CD4-positive, alpha-beta T cell treated with Interleukin-12 subunit alpha and Interleukin-12 subunit beta, for 1 hour (primary cell): Measurements from ENCODE around the gene DCP2.

ENCODE experiments used
- DNase-seq: peaks from one replicate; pipeline ENCODE4 v3.0.0-alpha.2; 2020

The DCP2 gene

DNA sequence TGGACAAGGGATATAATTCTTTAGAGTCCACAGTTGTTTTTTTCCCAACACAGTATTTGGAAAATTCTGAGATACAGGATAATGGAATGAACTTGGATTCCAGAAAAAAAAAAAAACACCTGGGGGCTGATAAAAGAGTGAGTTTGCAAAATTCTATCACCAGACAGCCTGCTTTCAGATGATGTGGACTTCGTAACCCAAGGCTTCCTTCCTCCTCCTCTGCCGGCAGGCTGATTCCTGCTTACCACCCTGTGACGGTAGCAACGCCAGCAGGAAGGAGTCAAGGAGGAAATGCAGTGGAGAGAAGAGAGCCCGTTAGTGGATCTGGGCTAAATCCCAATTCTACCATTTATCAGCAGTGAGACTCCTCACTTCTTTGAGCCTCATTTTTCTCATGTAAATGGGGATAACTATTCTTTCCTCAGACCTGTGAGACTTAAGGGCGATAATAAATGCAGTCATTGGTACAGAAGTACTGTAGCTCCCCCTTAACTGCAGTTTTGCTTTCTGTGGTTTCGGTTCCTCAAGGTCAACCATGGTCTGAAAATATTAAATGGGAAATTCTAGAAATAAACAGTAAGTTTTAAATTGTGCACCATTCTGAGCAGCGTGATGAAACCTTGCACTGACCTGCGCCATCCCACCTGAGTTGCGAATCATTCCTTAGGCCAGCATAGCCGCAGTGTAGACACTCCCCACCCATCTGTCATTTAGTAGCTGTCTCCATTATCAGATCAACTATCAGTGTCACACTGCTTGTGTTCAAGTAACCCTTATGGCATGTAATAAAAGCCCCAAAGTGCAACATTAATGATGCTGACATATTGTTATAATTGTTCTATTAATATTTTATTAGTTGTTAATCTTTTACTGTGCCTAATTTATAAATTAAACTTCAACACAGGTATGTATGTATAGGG, 71.4 kb downstream of the DCP2 start:
- no peak for DNase-seq

DNA sequence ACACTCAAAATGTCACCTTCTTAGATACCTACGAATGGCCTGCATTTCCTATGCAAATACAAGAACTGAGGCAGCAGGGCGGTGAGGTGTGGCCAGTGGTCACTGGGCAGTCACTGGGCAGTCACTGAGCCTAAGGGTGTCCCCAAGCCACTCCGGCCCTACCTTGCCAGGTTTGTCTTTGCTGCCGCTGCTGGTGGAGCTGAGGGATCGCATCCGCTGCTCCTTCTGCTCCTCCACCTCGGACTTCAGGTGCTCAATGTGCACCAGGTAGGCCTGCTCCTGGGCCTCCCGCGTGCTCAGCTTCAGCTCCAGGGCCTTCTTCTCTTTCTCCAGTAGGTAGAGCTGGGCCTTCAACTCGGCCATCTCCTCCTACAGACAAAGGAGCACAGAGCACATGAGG, 72.3 kb downstream of the DCP2 start:
- DNase-seq = no peak

DNA sequence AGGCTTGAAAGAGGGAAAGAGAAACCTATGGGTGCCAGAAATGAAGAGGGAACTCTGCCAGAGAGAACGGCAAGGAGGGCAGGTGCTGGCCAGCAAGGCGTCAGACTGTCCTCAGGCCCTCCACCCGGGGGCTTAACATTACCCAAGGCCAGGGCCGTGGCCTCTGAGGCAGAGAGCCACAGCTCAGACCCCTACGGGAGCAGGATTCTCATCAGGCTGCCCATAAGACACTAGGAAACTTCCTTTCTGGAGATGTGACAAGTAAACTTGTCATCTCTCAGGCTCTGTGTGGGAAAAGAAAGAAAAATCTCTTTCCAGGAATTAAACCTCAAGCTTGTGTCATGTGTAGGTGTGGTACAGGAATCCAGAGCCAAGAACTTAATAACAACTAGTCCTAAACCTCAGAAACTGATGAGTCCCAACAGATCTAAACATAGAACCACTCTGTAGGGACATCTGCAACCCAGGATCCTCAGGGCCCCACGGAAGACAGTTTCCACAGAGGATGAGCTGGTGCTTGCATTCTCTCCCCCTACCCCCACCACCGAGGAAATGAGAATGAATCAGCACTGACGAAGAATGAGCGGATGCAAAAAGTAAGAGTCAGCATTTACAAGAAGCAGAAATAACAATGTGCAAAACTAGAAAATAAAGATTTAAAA, 74.3 kb downstream of the DCP2 start:
- DNase-seq = no peak

GRCh38 chr5:113052041-113052795, 75.6 kb downstream of the DCP2 start:
- DNase-seq = no peak

DNA sequence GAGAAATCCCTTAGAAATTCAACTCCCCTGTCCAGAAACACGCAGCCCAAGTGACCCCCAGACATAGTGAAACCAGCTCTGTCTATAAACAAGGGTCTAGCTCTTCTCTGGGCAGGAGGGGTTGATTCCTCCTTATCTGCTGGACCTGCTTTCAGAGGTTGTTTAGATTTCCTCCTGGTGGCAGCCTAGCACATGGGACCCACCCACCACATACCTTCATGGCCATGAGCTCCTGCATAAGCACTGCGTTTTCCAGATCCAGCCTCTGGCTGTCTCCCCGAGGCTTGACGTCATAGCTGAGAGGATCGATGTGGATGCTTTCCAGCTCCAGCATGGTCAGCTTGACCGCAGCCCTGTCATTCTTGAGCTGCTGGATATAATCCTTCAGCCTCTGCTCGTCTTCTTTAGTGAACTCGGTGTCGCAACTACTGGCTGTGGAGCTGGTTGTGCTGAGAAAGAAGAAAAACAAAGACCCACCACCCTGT, 77.0 kb downstream of the DCP2 start:
- DNase-seq = no peak

- no peak for DNase-seq
Observed at GRCh38 chr5:113054899-113055298, 78.3 kb downstream of the DCP2 start.

- no peak for DNase-seq
Observed at GRCh38 chr5:113056988-113057387, 80.4 kb downstream of the DCP2 start.

DNA sequence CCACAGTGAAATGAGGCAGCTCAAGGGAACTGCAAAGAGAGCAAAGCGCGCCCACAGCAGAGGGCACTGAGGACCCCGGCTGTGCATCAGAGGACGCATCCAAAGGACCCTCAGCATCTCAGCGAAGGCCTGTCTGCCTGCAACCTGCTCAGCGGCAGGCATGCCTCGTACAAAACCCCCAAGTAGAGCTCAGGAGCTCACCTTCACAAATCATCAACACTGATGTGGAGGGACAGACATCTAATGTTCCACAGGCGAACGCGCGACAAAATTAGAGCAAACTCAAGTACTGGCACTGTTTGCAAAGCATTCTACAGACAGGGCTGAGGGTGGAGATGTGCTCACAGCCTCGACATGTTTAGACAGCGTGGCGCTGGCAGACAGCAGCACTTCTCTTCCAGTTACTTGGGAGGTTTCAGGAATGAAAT, 81.0 kb downstream of the DCP2 start:
- DNase-seq = no peak

DNA sequence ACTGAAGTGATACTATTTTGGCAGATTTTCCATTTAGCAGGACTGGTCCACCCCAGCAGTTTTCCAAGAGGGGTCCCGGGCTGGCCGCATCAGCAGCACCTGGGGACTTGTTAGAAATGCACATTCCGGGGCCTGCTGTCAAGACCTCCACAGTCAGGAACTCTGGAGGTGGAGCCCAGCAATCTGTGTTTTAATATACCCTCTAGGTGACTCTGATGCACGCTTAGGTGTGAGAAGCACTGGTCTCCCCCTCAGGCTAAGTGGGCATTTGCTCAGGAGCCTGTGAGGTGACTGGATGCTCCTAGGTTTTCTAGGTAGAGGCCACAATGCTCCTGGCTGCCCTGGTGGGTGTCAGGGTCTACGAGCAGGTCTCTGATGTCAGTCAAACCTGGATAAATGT, 81.7 kb downstream of the DCP2 start:
- no peak for DNase-seq

- DNase-seq = no peak
Observed at GRCh38 chr5:113058706-113059226, 82.2 kb downstream of the DCP2 start.

DNA sequence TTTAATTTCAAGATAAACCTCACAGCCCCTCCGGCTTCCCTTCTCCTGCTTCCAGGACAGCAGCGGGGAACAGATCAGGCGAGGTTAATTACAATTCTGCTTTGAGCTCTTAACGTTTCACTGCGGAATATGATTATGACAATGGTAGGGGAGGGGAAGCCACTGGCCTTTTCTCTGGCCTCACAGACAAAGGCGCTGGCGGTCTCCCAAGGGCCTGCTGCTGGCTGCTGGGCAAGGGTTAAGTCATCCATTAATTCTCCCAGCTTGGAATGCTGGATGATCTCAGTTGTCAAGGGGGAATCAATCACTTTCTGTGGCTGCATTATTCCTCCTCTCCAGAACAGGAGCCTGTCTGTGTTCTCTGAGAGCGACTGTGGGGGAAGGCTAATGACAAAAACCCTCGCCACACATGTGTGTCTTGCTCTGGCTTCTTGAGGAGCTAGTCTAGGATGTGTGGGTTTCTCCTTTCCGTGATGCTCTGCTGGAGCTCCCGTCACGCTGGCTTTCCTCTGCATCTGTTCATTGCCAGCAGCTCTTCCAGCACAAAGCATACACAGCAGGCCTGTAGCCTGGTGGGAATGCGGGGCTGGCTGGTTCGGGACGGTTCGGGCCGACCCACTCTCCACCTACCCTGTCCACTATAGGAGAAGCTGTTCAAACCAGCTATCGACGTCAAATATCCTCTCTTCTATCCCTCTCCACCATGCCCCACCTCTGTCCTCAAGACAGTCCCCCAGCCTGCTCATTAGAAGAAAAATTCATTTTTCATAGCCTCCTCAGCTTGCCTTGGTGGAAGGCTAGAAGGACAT, 82.8 kb downstream of the DCP2 start:
- no peak for DNase-seq

GRCh38 chr5:113060408-113061025, 83.9 kb downstream of the DCP2 start:
- no peak for DNase-seq

DNA sequence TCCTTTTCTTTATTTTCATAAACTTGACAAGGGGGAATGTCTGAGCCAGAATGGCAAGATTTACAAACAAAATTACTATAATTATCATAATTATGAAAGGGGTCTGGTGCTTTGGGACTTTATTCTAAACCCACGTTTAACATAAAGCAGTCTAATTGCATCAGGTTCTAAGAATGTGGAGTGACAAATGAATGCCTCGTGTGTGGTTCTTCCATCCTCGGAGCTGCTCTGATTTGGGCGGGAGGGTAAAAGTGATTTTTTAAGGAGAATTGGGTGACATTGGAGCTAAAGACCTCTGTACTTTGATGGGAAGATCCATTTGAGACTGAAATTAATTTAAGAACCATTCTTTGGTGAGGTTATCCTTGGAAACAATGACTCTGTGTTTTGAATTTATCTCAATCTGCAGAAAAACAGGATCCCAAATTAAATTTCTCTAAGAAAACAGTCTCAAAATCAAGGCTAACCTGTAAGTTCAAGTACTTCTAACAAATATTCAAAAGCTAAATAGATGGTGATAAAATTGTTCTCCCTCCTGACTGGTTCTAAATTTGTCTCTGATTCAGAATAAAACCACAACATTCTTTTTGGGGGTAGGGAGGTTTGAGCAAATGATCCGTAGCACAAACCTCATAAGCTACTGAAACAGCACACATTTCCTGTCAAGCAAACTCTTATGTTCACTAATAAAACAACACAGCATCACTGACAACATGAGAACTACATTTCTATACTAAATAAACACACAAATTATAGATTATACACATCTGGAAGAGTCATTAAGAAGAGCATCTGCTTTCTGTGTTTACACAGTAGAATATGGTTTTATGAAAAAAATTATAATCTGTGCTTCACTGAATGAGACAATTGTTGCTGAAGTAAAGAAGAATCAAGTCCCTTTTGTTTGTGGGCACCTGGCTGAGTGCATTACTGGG, 85.5 kb downstream of the DCP2 start:
- DNase-seq = no peak

DNA sequence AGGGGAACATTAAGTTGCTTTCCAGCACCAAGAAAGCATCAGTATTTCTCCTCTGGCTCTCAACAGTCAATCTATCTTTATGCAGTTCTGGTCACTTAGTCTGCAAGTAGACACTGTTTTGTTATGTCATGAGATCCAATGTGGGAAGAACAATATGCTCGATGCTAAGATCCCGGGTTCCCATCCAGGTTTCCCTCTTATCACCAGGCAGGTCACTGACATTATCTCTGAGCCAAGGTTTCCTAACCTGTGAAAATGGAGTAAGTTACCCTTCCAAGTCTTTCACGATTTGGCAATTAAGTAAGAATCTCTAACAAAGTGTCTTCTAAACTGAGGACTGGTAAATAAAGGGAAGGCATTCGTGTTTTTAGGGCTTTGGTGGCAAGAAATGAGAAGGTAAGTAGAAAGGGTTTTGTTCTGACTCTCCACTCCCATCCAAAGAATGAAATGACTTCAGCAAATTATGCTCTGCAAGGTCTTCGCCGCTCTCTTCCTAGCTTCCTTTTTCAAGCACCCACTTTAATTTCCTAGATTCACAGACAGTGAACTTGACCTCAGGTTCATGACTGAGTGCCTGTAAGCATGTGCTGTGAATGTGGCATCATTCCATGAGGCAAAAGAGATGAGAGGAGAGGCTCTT, 86.4 kb downstream of the DCP2 start:
- DNase-seq = no peak

- no peak for DNase-seq
Observed at GRCh38 chr5:113063927-113064326, 87.3 kb downstream of the DCP2 start.

DNA sequence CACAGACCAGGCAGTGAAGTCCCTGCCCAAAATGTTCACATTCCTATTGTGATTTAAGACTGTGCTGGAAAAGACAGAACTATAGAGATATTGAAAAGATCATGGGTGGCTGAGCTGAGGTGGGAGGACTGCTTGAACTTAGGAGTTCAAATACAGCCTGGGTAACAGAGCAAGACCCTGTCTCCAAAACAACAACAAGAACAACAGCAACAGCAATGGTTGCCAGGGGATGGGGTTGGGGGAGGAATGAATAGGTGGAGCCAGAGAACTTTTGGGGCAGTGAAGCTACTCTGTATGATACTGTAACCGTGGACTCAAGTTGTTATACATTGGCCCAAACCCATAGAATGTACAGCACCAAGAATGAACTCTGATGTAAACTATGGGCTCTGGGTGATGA, 88.2 kb downstream of the DCP2 start:
- DNase-seq = no peak

DNA sequence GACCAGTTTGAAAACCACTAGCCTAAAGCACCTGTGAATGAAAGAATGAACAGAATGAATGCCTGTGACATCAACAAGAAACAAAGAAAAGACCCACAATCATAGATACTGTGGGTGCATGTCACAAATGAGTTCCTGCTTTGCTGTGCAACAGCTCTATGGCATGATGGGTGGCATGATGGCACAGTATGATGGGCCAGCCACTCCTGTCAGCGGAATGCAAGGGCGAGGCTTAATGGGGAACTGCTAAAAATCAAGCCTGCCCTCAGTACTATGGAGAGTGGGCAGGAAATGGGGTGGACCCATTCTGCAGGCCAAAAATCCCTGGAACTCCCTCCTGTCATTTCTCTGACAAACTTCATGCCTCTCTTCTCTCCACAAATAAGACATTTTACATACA, 89.0 kb downstream of the DCP2 start:
- no peak for DNase-seq

DNA sequence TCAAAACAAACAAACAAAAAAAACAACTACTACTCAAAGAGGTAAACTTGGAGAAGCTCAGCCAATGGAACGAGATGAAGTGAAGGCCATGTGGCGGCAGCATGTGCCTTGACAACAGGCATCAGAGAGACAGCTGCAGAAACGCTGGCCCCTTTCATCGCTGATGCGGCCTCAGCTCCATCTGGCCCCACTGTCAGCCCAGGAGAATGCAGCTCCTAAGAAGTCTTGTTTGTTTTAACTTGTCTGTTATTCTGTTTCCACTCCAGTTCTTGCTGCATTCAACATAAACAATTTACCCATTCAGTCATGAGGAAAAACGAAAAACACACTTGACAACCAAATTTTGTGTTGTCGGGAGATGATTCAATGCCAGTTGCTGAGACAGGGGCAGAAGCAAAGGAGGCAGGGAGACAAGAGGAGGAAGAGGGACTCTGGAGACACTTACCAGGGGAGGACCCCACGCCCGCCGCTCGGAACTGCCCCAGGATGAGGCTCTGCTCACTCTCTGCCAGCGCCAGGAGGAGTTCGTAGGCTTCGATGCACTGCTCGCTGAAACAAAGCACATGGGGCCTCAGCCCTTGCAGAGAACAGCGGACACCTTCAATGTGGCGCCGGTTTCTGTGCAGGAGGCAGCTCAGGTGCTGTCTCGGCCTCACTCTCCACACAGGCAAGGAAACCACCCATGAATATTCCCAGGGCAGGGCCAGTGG, 91.2 kb downstream of the DCP2 start:
- DNase-seq = no peak

- DNase-seq = no peak
Observed at GRCh38 chr5:113068559-113068958, 92.0 kb downstream of the DCP2 start.
